Cardiac fibroblast (primary cell): Measurements from ENCODE around the gene MAP3K14.

Experiments used
- DNase-seq, 2 donors: peaks; one replicate each; pipeline versions ENCODE4 v3.0.0 to v3.0.0-alpha.2; 2010; ENCODE audit warnings: low read depth in 2 of 2
- H3K4me3 ChIP-seq, 2 donors: replicated peaks in 1 of 2; 1 replicate in 1 of 2; 2 replicates in 1 of 2; pipeline ENCODE4 v1.5.1; 2011; ENCODE audit warnings: low read depth in 2 of 2, low read length in 2 of 2, mild to moderate bottlenecking in 2 of 2, moderate library complexity in 1 of 2
- CTCF ChIP-seq: IDR thresholded peaks from one replicate; pipeline ENCODE4 v1.5.1; 2011; ENCODE audit warnings: low read depth, mild to moderate bottlenecking, low read length, inconsistent platforms

Gene MAP3K14

GRCh38 chr17:45264430-45264829 is 52.4 kb downstream of the MAP3K14 start:
- H3K4me3 ChIP-seq: no peak overlapping the region
- no peak for TF ChIP-seq CTCF
- DNase-seq: no peak

- DNase-seq: no peak
- no peak for TF ChIP-seq CTCF
- no peak overlapping the region for H3K4me3 ChIP-seq
These were observed 53.4 kb downstream of the MAP3K14 start for GRCh38 chr17:45263477-45263860.

- peak; percentile 52 to 58 for DNase-seq
These were observed 54.0 kb downstream of the MAP3K14 start for GRCh38 chr17:45262516-45263476.

GRCh38 chr17:45261577-45262515 is 55.0 kb downstream of the MAP3K14 start, which contains the start of gene SPATA32:
TSS of gene SPATA32 (minus strand) at chr17:45262094. CDS start at chr17:45262016, 78 bp downstream.
- peak within 1 kb of the TSS; percentile 37 to 54 for H3K4me3 ChIP-seq

More at GRCh38 chr17:45262516-45263476, 54.0 kb downstream of the MAP3K14 start:
- TF ChIP-seq CTCF: no peak
- no peak overlapping the region for H3K4me3 ChIP-seq

GRCh38 chr17:45260204-45260783 is 56.5 kb downstream of the MAP3K14 start:
- no peak for TF ChIP-seq CTCF
- H3K4me3 ChIP-seq: no peak overlapping the region
- no peak for DNase-seq

More at GRCh38 chr17:45261577-45262515, 55.0 kb downstream of the MAP3K14 start, which contains the start of gene SPATA32:
- peak in 1 of 2 donors; percentile 31 for DNase-seq
- TF ChIP-seq CTCF: no peak

- no peak overlapping the region for H3K4me3 ChIP-seq
- no peak for TF ChIP-seq CTCF
- no peak for DNase-seq
These were observed 57.8 kb downstream of the MAP3K14 start for GRCh38 chr17:45258981-45259380.
